Breast epithelium (tissue), 4 donors: Measurements from ENCODE around the gene TASP1. TPM values are rescaled to one million over a fixed set of nuclear protein-coding genes. Genes with fewer than 3 reads are reported as not detected.

Experiments
- DNase-seq, 2 donors: peaks; one replicate each; pipeline ENCODE4 v3.0.0-alpha.2; 2019; ENCODE audit warnings: low spot score in 2 of 2
- H3K27ac ChIP-seq, 2 donors: fragments of 200-600 bp; sonication (generic) in 1 of 2; one replicate each; pipeline ENCODE4 v1.5.1; 2016 to 2019; ENCODE audit warnings: mild to moderate bottlenecking in 1 of 2
- H3K27me3 ChIP-seq, 2 donors: fragments of 200-600 bp; sonication (generic) in 1 of 2; one replicate each; pipeline versions ENCODE4 v1.5.1 to v1.6.0; 2017 to 2019; ENCODE audit warnings: control low read depth in 1 of 2, mild to moderate bottlenecking in 1 of 2
- H3K36me3 ChIP-seq: fragments of 200-600 bp; one replicate; pipeline ENCODE4 v1.5.1; 2019
- H3K4me1 ChIP-seq, 2 donors: fragments of 200-600 bp; sonication (generic); one replicate each; pipeline ENCODE4 v1.5.1; 2016 to 2019; ENCODE audit warnings: control low read depth in 1 of 2
- H3K4me3 ChIP-seq, 3 donors: fragments of 200-600 bp; sonication (generic); 1 replicate in 2 of 3; 2 replicates in 1 of 3; pipeline ENCODE4 v1.5.1; 2016 to 2019; ENCODE audit warnings: mild to moderate bottlenecking in 3 of 3, moderate library complexity in 2 of 3
- H3K9me3 ChIP-seq, 2 donors: fragments of 200-600 bp; sonication (generic) in 1 of 2; one replicate each; pipeline ENCODE4 v1.5.1; 2016 to 2019; ENCODE audit warnings: control low read depth in 1 of 2
- POLR2A ChIP-seq: fragments of 450-650 bp; IDR thresholded peaks from one replicate; pipeline ENCODE4 v1.6.1; 2016; ENCODE audit warnings: antibody characterized with exemption, mild to moderate bottlenecking, moderate library complexity
- POLR2AphosphoS5 ChIP-seq, 3 donors: sonication (generic); formaldehyde crosslinking; IDR thresholded peaks; one replicate each; pipeline ENCODE4 v1.6.1; 2017; ENCODE audit warnings: antibody characterized with exemption in 3 of 3
- intact Hi-C: fragments of 100-400 bp; cut with DNase I; formaldehyde crosslinking; loops from one replicate; pipeline ENCODE4 v1.15.1; 2023; ENCODE audit warnings: low total_unique reads
- total RNA-seq, 3 donors: library from RNA; depleted of rRNA; stranded (reverse); fragments of >200 nt; gene quantifications; one replicate each; pipeline ENCODE4 v1.1.0, GENCODE V29; 2016
- TF ChIP-seq, protein P1 (sequence below), 3 donors: fragments of 450-650 bp; IDR thresholded peaks; one replicate each; pipeline ENCODE4 v1.5.1; 2016 to 2017; ENCODE audit warnings: antibody characterized with exemption in 3 of 3, mild to moderate bottlenecking in 3 of 3, moderate library complexity in 3 of 3

Gene TASP1
- total RNA-seq, 3 donors from 2014 or later = 12.0 to 26.1 (median 19.0) TPM

DNA sequence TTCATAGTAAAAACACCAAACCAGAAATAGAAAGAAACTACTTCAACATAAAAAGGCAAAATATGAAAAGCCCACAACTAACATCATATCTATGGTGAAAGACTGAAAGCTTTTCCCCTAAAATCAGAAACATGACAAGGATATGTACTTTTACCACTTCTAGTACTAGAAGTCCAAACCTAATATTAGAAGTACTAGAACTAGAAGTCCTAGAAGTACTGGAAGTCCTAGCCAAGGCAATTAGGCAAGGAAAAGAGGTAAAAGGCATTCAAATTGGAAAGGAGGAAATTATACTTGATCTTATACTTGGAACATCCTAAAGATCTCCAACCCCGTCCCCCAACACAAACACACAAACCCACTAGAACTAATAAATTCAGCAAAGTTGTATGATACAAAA lies 74.9 kb downstream of the TASP1 start:
- Histone ChIP-seq H3K27me3 (no peaks in the 10 kb centered on the region), H3K27ac (no peak overlapping the region), H3K9me3 (no peaks in the 10 kb centered on the region), H3K4me1 (no peaks in the 10 kb centered on the region), H3K36me3 (no peaks in the 10 kb centered on the region), H3K4me3 (no peak overlapping the region)
- intact Hi-C loops = no loop called here
- no peak for DNase-seq
- no peak for TF ChIP-seq POLR2AphosphoS5 (IDR thresholded peaks at IDR 0.05)
- TF ChIP-seq, protein P1, sequence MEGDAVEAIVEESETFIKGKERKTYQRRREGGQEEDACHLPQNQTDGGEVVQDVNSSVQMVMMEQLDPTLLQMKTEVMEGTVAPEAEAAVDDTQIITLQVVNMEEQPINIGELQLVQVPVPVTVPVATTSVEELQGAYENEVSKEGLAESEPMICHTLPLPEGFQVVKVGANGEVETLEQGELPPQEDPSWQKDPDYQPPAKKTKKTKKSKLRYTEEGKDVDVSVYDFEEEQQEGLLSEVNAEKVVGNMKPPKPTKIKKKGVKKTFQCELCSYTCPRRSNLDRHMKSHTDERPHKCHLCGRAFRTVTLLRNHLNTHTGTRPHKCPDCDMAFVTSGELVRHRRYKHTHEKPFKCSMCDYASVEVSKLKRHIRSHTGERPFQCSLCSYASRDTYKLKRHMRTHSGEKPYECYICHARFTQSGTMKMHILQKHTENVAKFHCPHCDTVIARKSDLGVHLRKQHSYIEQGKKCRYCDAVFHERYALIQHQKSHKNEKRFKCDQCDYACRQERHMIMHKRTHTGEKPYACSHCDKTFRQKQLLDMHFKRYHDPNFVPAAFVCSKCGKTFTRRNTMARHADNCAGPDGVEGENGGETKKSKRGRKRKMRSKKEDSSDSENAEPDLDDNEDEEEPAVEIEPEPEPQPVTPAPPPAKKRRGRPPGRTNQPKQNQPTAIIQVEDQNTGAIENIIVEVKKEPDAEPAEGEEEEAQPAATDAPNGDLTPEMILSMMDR (IDR thresholded peaks at IDR 0.05) = no peak
- no peak for TF ChIP-seq POLR2A

DNA sequence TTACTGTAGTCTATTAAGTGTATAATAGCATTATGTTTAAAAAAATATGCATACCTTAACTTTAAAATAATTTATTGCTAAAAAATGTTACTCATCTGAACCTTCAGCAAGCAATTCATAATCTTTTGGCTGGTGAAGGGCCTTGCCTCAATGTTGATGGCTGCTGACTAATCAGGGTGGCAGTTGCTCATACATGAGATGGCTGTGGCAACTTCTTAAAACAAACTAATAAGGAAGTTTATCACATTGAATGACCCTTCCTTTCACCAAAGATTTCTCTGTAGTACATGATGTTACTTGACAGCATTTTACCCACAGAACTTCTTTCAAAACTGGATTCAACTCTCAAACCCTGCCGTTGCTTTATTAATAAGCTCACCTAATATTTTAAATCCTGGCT lies 84.0 kb downstream of the TASP1 start:
- intact Hi-C loops = no loop called here
- no peak for DNase-seq

DNA sequence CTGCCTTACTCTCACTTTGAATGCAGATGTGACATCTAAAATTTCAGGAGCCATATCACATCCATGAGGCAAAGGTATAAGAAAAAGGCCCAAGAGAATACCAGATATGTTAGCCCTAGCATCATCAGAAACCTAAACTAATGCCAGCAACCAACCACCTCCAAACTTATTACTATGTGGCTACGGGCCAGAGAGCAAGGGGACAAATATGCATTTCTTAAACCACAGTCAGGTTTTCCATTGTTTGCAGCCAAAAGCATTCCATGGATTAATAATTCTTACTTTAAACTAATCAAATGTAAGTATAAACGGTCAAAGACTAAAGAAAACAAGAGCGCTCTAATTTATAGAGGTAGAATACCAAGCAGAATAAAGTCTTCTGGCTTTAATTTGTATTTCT lies 84.7 kb downstream of the TASP1 start:
- TF ChIP-seq POLR2AphosphoS5 (IDR thresholded peaks at IDR 0.05) (no peak), POLR2A (no peak)
- TF ChIP-seq, protein P1 (IDR thresholded peaks at IDR 0.05) = no peak
- Histone ChIP-seq H3K4me1 (no peaks in the 10 kb centered on the region), H3K27me3 (no peaks in the 10 kb centered on the region), H3K4me3 (no peak overlapping the region), H3K36me3 (no peaks in the 10 kb centered on the region), H3K27ac (peak overlapping the region in 1 of 2 donors; percentile 11), H3K9me3 (no peaks in the 10 kb centered on the region)
- DNase-seq = no peak
- intact Hi-C loops = no loop called here

More for the DNA sequence above, 84.0 kb downstream of the TASP1 start:
- no peaks in the 10 kb centered on the region for H3K4me1 ChIP-seq
- H3K36me3 ChIP-seq = no peaks in the 10 kb centered on the region
- no peak overlapping the region for H3K4me3 ChIP-seq
- TF ChIP-seq, protein P1 (IDR thresholded peaks at IDR 0.05) = no peak
- TF ChIP-seq POLR2AphosphoS5 (IDR thresholded peaks at IDR 0.05) (no peak), POLR2A (no peak)
- no peaks in the 10 kb centered on the region for H3K9me3 ChIP-seq
- no peaks in the 10 kb centered on the region for H3K27me3 ChIP-seq
- H3K27ac ChIP-seq = no peak overlapping the region

DNA sequence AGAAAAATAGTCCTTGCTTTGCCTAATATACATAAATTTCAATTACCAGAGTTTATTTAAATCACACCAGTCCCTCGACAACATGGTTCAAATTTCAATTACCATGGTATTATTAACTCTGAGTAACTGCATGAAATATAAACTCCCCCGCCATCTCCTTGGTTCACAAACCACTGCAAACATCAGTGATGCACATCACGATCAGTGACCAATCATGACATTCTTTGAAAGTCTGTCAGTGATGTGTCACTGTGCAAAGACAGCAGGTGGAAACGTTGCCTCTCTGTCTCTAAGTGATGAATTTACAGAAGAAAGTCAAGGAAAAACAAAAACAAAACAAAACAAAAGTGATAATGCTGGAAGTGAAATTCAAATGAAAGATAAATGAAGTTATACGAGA lies 86.7 kb downstream of the TASP1 start:
- Histone ChIP-seq H3K4me1 (no peaks in the 10 kb centered on the region), H3K4me3 (no peak overlapping the region), H3K9me3 (no peaks in the 10 kb centered on the region), H3K27me3 (no peaks in the 10 kb centered on the region), H3K36me3 (no peaks in the 10 kb centered on the region), H3K27ac (no peak overlapping the region)
- no peak for DNase-seq
- intact Hi-C loops = no loop called here
- TF ChIP-seq POLR2A (no peak), POLR2AphosphoS5 (IDR thresholded peaks at IDR 0.05) (no peak)
- TF ChIP-seq, protein P1 (IDR thresholded peaks at IDR 0.05) = no peak

DNA sequence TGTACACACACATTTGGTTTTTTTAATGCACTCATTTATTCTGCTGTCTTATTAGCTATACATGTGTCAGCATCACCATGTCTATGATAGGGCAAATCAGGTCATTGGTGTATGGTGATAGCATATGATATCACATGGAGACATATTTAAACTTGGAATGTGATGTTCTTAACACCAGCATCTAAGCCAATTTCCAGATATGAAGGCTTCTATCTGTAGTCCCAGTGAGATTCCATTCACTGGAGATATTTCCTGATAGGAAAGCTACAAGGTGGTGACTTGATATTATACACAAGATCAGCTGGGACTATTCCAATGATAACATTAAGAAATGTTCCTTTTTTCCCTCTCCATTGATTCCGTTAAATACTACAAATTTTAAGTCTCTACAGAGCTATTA lies 89.3 kb downstream of the TASP1 start:
- no peak for DNase-seq
- no peak overlapping the region for H3K4me3 ChIP-seq
- no peaks in the 10 kb centered on the region for H3K9me3 ChIP-seq
- H3K27me3 ChIP-seq = no peaks in the 10 kb centered on the region
- intact Hi-C loops = no loop called here
- TF ChIP-seq, protein P1 (IDR thresholded peaks at IDR 0.05) = no peak
- TF ChIP-seq POLR2AphosphoS5 (IDR thresholded peaks at IDR 0.05) (no peak), POLR2A (no peak)
- H3K4me1 ChIP-seq = no peaks in the 10 kb centered on the region
- H3K36me3 ChIP-seq = no peaks in the 10 kb centered on the region
- no peak overlapping the region for H3K27ac ChIP-seq
